Measurements from ENCODE around the gene SYNE4. TPM values are rescaled to one million over a fixed set of nuclear protein-coding genes. Genes with fewer than 3 reads are reported as not detected.

The SYNE4 gene, protein sequence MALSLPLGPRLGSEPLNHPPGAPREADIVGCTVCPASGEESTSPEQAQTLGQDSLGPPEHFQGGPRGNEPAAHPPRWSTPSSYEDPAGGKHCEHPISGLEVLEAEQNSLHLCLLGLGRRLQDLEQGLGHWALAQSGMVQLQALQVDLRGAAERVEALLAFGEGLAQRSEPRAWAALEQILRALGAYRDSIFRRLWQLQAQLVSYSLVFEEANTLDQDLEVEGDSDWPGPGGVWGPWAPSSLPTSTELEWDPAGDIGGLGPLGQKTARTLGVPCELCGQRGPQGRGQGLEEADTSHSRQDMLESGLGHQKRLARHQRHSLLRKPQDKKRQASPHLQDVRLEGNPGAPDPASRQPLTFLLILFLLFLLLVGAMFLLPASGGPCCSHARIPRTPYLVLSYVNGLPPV
- under 1 TPM in 2 of 4 donors, not detected in 2; 0.23 to 0.24 TPM for total RNA-seq
- under 1 TPM in 2 of 3 donors, not detected in 1; 0.21 to 0.25 TPM for polyA plus RNA-seq
- long read RNA-seq, donor 1 = 0 reads
- long read RNA-seq, donor 2 = 0 reads

DNA sequence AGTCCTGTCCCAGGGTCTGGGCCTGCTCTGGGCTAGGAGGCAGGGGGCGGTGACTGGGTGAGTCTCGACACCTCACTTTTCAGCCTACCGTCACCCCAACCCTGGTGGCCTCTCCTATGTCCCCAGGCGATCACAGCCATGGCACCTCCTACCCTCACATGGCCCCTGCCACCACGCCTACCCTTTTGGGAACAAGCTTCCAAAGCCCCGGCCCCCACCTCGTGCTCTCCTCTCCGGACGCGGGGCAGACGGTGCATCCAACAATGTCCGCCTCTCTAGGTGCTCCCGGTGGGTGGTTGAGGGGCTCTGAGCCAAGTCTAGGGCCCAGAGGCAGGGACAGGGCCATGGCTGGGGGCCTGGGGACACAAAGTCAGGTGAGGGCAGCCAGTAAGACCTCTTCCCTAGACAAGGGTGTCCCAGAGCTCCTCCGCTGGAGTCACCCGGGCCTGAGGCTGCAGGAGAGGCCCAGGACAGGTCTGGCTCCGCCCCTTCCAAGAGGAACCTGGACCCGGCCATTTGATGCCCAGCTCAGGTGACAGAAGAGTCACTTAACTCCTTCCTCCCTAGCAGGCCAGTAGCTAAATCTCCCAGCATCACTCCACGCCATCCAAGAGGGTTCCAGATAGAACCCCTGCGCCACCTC, at the start of gene SYNE4:
TSS of gene SYNE4 (minus strand) at position 478 of the 643 bp plus-strand sequence. CDS start at position 346, 132 bp downstream.
- peaks cover 4% of the 10 kb centered on the region for H3K4me1 ChIP-seq
- intact Hi-C loops (cut with DNase I) = no loop called here
- H3K27me3 ChIP-seq (ENCODE audit: insufficient read depth in 3 of 3, low read length in 2 of 3) = peaks cover 0 to 2% (median 0%) of the 10 kb centered on the region in 3 donors
- no peak for TF ChIP-seq CTCF (IDR thresholded peaks at IDR 0.05)
- no peak for DNase-seq
- no peak within 1 kb of the TSS for H3K27ac ChIP-seq
- H3K9me3 ChIP-seq = no peaks in the 10 kb centered on the region
- peak in 1 of 4 donors; percentile 7 for ATAC-seq
- H3K4me3 ChIP-seq = peak within 1 kb of the TSS; percentile 49
- peaks cover 0 to 2% of the 10 kb centered on the region in 2 donors for H3K36me3 ChIP-seq (ENCODE audit: insufficient read depth in 1 of 2, low read depth in 1 of 2)
- 45 to 51% (median 50%) methylated on average over 19 of the region's 19 CpGs for WGBS, 3 donors

DNA sequence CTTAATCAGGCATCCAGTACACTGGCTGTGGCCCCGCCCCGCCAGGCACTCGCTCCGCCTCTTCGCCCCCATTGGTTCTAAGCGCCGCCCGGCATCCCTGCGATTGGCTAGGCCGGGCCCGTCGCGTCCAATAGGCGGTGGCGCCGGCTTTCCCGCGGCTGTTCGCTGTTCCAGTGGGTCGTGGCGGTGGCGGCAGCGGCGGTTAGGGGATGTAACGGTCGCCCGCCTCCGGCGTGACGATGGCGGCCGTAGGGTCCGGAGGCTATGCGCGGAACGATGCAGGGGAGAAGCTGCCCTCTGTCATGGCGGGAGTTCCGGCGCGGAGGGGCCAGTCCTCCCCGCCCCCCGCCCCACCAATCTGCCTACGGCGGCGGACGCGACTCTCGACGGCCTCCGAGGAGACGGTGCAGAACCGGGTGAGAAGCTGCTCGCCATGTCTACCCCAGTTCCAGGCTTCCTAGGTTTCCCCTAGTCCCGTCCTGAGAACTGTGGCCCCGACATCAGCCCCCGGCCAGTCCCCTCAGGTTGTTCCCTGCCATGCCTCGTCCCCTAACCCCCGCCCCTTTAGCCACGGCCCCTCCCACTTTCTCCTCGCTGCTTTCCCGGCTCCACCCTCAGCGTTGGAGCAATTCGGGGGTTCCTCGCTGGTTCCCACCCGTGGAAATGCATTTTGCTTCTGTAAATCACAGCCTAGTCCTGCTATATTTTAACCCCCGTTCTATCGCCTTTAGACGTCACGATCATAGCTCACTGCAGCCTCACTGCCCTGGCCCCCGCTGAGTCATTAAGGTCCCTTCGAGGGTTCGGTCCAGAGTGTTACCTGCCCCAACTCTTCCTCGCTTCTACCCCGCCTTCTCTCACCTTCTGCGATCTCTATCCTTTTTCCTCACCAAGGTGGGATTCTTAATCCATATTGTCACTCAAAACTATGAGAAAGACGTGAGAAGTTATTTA, 46.4 kb upstream of the SYNE4 start, which contains the start of gene WDR62:
TSS of gene WDR62 (plus strand) at position 165 of the 954 bp plus-strand sequence. CDS start at position 240, 75 bp downstream.
- 0 to 1% (median 1%) methylated on average over 58 to 76 of the region's 76 CpGs for WGBS, 3 donors
- intact Hi-C loops (cut with DNase I) = loop anchor here (2.0 to 5.0 kb wide), 5 partner anchors 38 to 116 kb away; partner anchors contain the start of genes POLR2I (in 2 of the 2), OVOL3 (in 1 of the 2), SDHAF1 (in 1 of the 2) and TBCB (in 1 of the 2)

GRCh38 chr19:36054119-36054732, 45.6 kb upstream of the SYNE4 start, which contains the start of gene THAP8:
TSS of gene THAP8 (minus strand) at chr19:36054285. CDS start at chr19:36054217, 68 bp downstream.
- peak; percentile 94 to 97 (median 96) for ATAC-seq
- H3K9me3 ChIP-seq = no peaks in the 10 kb centered on the region
- TF ChIP-seq CTCF (IDR thresholded peaks at IDR 0.05) = peak; percentile 51
- H3K36me3 ChIP-seq (ENCODE audit: insufficient read depth in 1 of 2, low read depth in 1 of 2) = no peaks in the 10 kb centered on the region
- intact Hi-C loops (cut with DNase I) = loop anchor here (2.0 to 5.0 kb wide), 4 partner anchors 37 to 117 kb away; partner anchors contain the start of genes POLR2I (in 1 of the 2), SDHAF1 (in 1 of the 2) and TBCB (in 1 of the 2)
- DNase-seq = peak; percentile 100
- H3K4me3 ChIP-seq = peak within 1 kb of the TSS; percentile 71
- H3K27ac ChIP-seq = peak within 1 kb of the TSS; percentile 90
- H3K27me3 ChIP-seq (ENCODE audit: insufficient read depth in 3 of 3, low read length in 2 of 3) = no peaks in the 10 kb centered on the region
- H3K4me1 ChIP-seq = peaks cover 19% of the 10 kb centered on the region
- 0% methylated on average over 49 to 56 of the region's 56 CpGs for WGBS, 3 donors

More for the DNA sequence above, 46.4 kb upstream of the SYNE4 start, which contains the start of gene WDR62:
- peak; percentile 86 to 90 (median 88) for ATAC-seq
- DNase-seq = peak; percentile 94 to 96
- no peak for TF ChIP-seq CTCF (IDR thresholded peaks at IDR 0.05)
- Histone ChIP-seq H3K27me3 (ENCODE audit: insufficient read depth in 3 of 3, low read length in 2 of 3) (no peaks in the 10 kb centered on the region), H3K9me3 (no peaks in the 10 kb centered on the region), H3K4me3 (peak within 1 kb of the TSS; percentile 71), H3K4me1 (peaks cover 19% of the 10 kb centered on the region), H3K27ac (peak within 1 kb of the TSS; percentile 90), H3K36me3 (ENCODE audit: insufficient read depth in 1 of 2, low read depth in 1 of 2) (no peaks in the 10 kb centered on the region)

All from psoas muscle (tissue), 8 donors.